Activated CD4-positive, alpha-beta memory T cell treated with anti-CD3 and anti-CD28 coated beads for 36 hours (primary cell): ENCODE results near the gene FTL. TPM values are rescaled to one million over a fixed set of nuclear protein-coding genes. Genes with fewer than 3 reads are reported as not detected.
A peak's percentile ranks its signal among the peaks of the same experiment; 100 is the strongest.

Source experiments
- CTCF ChIA-PET: fragments of 350-600 bp; sonication (Branson Sonifier 250); formaldehyde crosslinking; loops from one replicate; lab custom pipeline; 2021; ENCODE audit warnings: antibody characterized with exemption, inconsistent platforms; lab: Charles Lee
- POLR2A ChIA-PET: fragments of 350-600 bp; sonication (Branson Sonifier 250); formaldehyde crosslinking; loops from one replicate; lab custom pipeline; 2021; ENCODE audit warnings: antibody characterized with exemption; lab: Charles Lee
- DNase-seq: peaks from one replicate; pipeline ENCODE4 v3.0.0-alpha.2; 2020
- H3K27ac Mint-ChIP-seq: one replicate; pipeline ENCODE4 v1.8.0; 2021; ENCODE audit warnings: mixed read lengths
- H3K27me3 Mint-ChIP-seq: one replicate; pipeline ENCODE4 v1.8.0; 2021; ENCODE audit warnings: mixed read lengths
- H3K36me3 Mint-ChIP-seq: one replicate; pipeline ENCODE4 v1.8.0; 2021; ENCODE audit warnings: mixed read lengths
- H3K4me1 Mint-ChIP-seq: one replicate; pipeline ENCODE4 v1.8.0; 2021; ENCODE audit warnings: low read depth, mixed read lengths
- H3K4me3 Mint-ChIP-seq: one replicate; pipeline ENCODE4 v1.8.0; 2021; ENCODE audit warnings: mild to moderate bottlenecking, mixed read lengths
- H3K9me3 Mint-ChIP-seq: one replicate; pipeline ENCODE4 v1.8.0; 2021; ENCODE audit warnings: mixed read lengths
- intact Hi-C: fragments of 100-400 bp; cut with micrococcal nuclease; formaldehyde crosslinking; loops from one replicate; pipeline ENCODE4 v1.15.1; 2023
- total RNA-seq, 2 experiments: library from RNA; stranded (reverse); gene quantifications; one replicate each; pipeline ENCODE4 v1.2.3, GENCODE V29; 2021

The FTL gene
- total RNA-seq, 2 experiments from 2014 or later = 870 to 900 TPM

DNA sequence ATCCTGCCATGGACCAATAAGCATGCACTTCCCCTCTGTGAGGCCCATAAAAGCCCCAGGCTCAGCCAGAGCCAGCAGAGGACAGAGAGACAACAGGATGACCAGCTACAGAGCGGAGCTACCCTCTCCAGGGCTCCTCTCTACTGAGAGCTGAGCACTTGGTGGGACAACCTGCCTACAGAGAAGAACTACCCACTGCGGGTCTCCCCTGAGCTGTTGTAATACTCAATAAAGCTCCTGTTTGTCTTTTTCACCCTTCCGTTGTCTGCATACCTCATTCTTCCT, 17.9 kb upstream of the FTL start:
- DNase-seq = no peak
- intact Hi-C loops = no loop called here
- Mint-ChIP-seq H3K36me3 (peaks cover 1% of the 10 kb centered on the region), H3K4me3 (no peak overlapping the region), H3K4me1 (no peaks in the 10 kb centered on the region), H3K27ac (no peak overlapping the region), H3K27me3 (no peaks in the 10 kb centered on the region), H3K9me3 (peaks cover 5% of the 10 kb centered on the region)
- CTCF ChIA-PET = no interaction called here
- POLR2A ChIA-PET = no interaction called here

DNA sequence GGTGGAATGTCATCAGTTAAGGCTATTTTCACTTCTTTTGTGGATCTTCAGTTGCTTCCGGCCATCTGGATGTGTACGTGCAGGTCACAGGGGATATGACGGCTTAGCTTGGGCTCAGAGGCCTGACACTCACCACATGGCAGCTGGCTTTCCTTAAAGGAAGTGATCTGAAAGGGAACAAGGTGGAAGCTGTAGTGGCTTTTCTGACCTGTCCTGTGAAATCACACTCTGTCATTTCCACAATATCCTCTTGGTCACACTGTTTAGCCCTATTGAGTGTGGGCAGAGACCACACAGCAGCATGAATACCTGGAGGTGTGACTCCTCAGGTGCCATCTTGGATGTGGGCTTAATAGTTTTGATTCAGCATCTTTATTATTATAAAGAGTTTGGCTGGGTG, 14.9 kb upstream of the FTL start:
- Mint-ChIP-seq H3K36me3 (peaks cover 4% of the 10 kb centered on the region), H3K4me1 (peaks cover 3% of the 10 kb centered on the region), H3K27me3 (no peaks in the 10 kb centered on the region), H3K9me3 (peaks cover 5% of the 10 kb centered on the region), H3K4me3 (no peak overlapping the region), H3K27ac (no peak overlapping the region)
- intact Hi-C loops = no loop called here
- ChIA-PET CTCF (interaction anchor here (1.8 kb wide), 1 partner anchor 20 kb away, joined by 5 read pairs; no protein-coding TSS in a partner anchor), POLR2A (no interaction called here)
- DNase-seq = no peak

DNA sequence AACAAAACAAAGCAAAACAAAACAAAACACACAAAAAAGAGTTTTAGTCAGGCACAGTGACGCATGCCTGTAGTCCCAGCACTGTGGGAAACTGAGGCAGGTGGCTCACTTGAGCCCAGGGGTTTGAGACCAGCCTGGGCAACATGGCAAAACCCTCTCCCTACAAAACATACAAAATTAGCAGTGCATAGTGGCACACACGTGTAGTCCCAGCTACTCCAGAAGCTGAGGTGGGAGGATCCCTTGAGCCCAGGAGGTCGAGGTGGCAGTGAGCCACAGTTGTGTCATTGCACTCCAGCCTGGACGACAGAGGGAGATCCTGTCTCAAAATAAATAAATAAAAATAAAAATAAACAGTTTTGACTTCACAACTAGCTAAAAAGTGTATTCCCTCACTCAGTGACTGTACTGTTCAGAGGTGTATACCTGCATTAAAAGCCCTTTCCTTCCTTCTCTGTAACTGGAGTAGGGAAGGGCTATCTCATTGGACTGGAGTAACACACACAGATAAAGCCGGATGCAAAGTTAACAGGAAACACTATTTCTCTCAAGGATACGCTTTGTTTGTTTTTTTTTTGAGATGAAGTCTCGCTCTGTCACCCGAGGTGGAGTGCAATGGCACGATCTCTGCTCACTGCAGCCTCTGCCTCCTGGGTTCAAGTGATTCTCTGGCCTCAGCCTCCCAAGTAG, 14.1 kb upstream of the FTL start:
- intact Hi-C loops = no loop called here
- H3K27me3 Mint-ChIP-seq = no peaks in the 10 kb centered on the region
- H3K4me1 Mint-ChIP-seq = peaks cover 11% of the 10 kb centered on the region
- peaks cover 5% of the 10 kb centered on the region for H3K9me3 Mint-ChIP-seq
- CTCF ChIA-PET = interaction anchor here (1.1 kb wide), 1 partner anchor 109 kb away, joined by 6 read pairs; no protein-coding TSS in a partner anchor
- H3K36me3 Mint-ChIP-seq = peaks cover 12% of the 10 kb centered on the region
- no peak overlapping the region for H3K4me3 Mint-ChIP-seq
- POLR2A ChIA-PET = no interaction called here
- no peak for DNase-seq
- H3K27ac Mint-ChIP-seq = no peak overlapping the region

DNA sequence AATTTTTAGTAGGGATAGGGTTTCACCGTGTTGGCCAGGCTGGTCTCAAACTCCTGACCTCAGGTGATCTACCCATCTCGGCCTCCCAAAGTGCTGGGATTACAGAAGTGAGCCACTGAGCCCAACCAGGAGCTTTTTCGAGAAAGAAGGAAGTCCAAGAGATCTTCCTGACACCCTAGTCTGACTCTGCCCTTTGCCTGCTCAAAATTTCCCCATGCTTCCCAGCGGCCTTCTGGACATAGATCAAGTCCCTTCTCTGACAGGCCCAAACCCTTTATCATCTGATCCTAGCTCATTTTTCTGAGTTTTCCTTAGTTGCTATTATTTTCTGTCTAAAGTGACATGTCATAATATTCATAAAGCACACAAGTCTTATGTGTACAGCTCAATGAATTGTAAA, 12.0 kb upstream of the FTL start:
- ChIA-PET CTCF (interaction anchor here (0.6 to 3.1 kb wide), 2 partner anchors 19 to 144 kb away, joined by 3 to 25 read pairs; no protein-coding TSS in a partner anchor), POLR2A (no interaction called here)
- Mint-ChIP-seq H3K36me3 (peaks cover 26% of the 10 kb centered on the region), H3K4me1 (peaks cover 25% of the 10 kb centered on the region), H3K9me3 (peaks cover 1% of the 10 kb centered on the region), H3K4me3 (no peak overlapping the region), H3K27ac (no peak overlapping the region), H3K27me3 (no peaks in the 10 kb centered on the region)
- DNase-seq = no peak
- intact Hi-C loops = no loop called here

DNA sequence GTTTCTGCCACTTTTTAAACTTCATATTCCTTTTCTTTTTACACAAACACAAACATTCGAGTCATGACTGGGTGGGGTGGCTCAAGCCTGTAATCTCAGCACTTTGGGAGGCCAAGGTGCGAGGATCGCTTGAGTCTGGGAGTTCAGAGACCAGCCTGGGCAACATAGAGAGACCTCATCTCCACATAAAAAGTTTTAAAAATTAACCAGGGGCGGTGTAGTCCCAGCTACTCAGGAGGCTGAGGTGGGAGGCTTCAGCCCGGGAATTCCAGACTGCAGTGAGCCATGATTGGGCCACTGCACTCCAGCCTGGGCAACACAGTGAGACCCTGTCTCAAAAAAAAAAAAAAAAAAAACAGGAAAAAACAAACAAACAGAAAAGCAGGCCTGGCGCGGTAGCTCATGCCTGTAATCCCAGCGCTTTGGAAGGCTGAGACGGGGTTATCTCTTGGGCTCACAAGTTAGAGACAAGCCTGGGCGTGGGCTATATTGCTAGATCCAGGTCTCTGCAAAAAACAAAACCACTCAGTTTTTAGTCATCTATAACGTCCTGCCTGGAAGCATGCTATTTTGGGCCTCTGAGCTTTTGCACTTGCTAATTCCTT, 11.0 kb upstream of the FTL start:
- no peaks in the 10 kb centered on the region for H3K9me3 Mint-ChIP-seq
- CTCF ChIA-PET = interaction anchor here (0.6 to 3.1 kb wide), 8 partner anchors 12 to 308 kb away, joined by 3 to 25 read pairs (median 5); partner anchors contain the start of genes CA11, FTL, GYS1 and NUCB1
- intact Hi-C loops = no loop called here
- H3K27me3 Mint-ChIP-seq = no peaks in the 10 kb centered on the region
- H3K4me1 Mint-ChIP-seq = peaks cover 27% of the 10 kb centered on the region
- H3K36me3 Mint-ChIP-seq = peaks cover 28% of the 10 kb centered on the region
- H3K4me3 Mint-ChIP-seq = peak overlapping the region; percentile 82
- H3K27ac Mint-ChIP-seq = peak overlapping the region; percentile 89
- DNase-seq = no peak
- POLR2A ChIA-PET = interaction anchor here (0.6 to 1.6 kb wide), 6 partner anchors 10 to 1742 kb away, joined by 3 to 6 read pairs (median 3); partner anchors contain the start of genes FTL and RUVBL2

DNA sequence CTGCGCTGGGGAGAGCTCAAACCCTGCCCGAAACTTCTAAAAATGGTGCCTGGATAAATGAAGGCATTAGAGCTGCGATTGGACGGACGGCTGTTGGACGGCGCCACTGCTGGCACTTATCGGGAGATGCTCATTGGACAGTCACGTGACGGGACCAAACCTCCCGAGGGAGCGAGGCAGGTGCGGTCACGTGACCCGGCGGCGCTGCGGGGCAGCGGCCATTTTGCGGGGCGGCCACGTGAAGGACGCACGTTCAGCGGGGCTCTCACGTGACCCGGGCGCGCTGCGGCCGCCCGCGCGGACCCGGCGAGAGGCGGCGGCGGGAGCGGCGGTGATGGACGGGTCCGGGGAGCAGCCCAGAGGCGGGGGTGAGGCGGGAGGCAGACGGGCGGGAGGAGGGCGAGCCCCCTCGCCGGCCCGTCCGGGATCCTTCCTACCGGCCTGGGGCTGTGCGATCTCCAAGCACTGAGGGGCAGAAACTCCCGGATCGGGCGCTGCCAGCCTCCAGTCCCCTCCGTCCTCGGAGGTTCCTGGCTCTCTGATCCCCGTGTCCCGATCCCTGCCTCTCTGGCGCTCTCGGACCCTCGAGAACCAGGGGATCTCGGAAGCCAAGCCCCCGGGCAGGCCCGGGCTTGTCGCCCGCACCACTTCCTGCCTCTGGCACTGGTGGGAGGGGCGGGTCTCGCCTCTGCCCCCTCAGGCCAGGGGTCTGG, 10.4 kb upstream of the FTL start, which contains the start of gene BAX:
Gene BAX, plus strand, starts transcription at position 281 of the 713 bp plus-strand sequence. Its CDS starts 54 bp downstream, at position 335.
- Mint-ChIP-seq H3K27me3 (no peaks in the 10 kb centered on the region), H3K4me1 (peaks cover 27% of the 10 kb centered on the region), H3K9me3 (no peaks in the 10 kb centered on the region), H3K27ac (peak within 1 kb of the TSS; percentile 89), H3K36me3 (peaks cover 28% of the 10 kb centered on the region), H3K4me3 (peak within 1 kb of the TSS; percentile 82)
- intact Hi-C loops = no loop called here
- DNase-seq = peak; percentile 98
- POLR2A ChIA-PET = interaction anchor here (0.6 to 1.6 kb wide), 8 partner anchors 9 to 1743 kb away, joined by 3 to 6 read pairs (median 3); partner anchors contain the start of genes FTL, PPP1R15A and RUVBL2
- CTCF ChIA-PET = interaction anchor here (0.6 to 3.1 kb wide), 8 partner anchors 11 to 309 kb away, joined by 3 to 25 read pairs (median 5); partner anchors contain the start of genes CA11, FTL, GYS1 and NUCB1

DNA sequence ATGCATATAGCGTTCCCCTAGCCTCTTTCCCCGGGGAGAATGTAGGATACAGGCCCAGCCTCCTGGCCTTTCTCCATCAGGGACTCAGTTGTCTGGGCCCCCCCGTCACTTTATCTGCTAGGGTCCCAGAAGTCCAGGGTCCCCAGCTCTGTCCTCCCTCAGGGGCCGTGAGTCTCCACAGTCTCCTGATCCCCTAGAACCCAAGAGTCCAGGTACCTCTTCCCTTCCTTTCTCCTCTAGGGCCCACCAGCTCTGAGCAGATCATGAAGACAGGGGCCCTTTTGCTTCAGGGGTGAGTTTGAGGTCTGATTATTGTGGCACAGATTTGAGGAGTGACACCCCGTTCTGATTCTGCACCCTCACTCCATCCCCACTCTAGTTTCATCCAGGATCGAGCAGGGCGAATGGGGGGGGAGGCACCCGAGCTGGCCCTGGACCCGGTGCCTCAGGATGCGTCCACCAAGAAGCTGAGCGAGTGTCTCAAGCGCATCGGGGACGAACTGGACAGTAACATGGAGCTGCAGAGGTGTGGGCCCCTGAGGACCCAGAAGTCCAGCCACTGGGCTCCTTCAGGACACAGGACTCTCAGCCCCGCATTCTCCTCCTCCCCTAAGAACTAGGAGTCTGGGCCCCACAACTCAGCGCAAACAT, 9.7 kb upstream of the FTL start:
- peaks cover 27% of the 10 kb centered on the region for H3K4me1 Mint-ChIP-seq
- DNase-seq = no peak
- H3K4me3 Mint-ChIP-seq = peak overlapping the region; percentile 82
- H3K27me3 Mint-ChIP-seq = no peaks in the 10 kb centered on the region
- CTCF ChIA-PET = interaction anchor here (1.4 to 3.1 kb wide), 3 partner anchors 16 to 310 kb away, joined by 3 to 25 read pairs (median 6); partner anchors contain the start of genes CA11 and NUCB1
- POLR2A ChIA-PET = interaction anchor here (0.7 to 1.6 kb wide), 4 partner anchors 10 to 83 kb away, joined by 3 to 6 read pairs (median 4); partner anchors contain the start of genes FTL and PPP1R15A
- peak overlapping the region; percentile 89 for H3K27ac Mint-ChIP-seq
- intact Hi-C loops = no loop called here
- H3K9me3 Mint-ChIP-seq = no peaks in the 10 kb centered on the region
- H3K36me3 Mint-ChIP-seq = peaks cover 28% of the 10 kb centered on the region

DNA sequence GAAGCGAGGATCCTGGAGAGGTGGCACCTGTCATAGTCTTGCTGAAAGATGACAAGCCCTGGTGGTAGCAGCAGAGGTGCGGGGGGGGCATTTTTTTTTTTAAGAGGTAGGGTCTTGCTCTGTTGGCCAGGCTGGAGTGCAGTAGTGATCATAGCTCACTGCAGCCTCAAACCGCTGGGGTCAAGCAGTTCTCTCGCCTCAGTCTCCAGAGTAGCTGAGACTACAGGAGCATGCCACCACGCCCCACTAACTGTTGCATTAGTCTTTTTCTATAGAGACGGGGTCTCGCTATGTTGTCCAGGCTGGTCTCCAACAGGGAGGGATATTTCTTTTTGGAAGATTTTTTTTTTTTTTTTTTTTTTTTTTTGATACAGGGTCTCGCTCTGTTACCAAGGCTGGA, 7.1 kb upstream of the FTL start:
- no peak for DNase-seq
- Mint-ChIP-seq H3K27ac (no peak overlapping the region), H3K36me3 (peaks cover 34% of the 10 kb centered on the region), H3K27me3 (no peaks in the 10 kb centered on the region), H3K9me3 (no peaks in the 10 kb centered on the region), H3K4me3 (no peak overlapping the region), H3K4me1 (peaks cover 44% of the 10 kb centered on the region)
- CTCF ChIA-PET = interaction anchor here (1.2 kb wide), 1 partner anchor 13 kb away, joined by 4 read pairs; no protein-coding TSS in a partner anchor
- intact Hi-C loops = no loop called here
- POLR2A ChIA-PET = no interaction called here

DNA sequence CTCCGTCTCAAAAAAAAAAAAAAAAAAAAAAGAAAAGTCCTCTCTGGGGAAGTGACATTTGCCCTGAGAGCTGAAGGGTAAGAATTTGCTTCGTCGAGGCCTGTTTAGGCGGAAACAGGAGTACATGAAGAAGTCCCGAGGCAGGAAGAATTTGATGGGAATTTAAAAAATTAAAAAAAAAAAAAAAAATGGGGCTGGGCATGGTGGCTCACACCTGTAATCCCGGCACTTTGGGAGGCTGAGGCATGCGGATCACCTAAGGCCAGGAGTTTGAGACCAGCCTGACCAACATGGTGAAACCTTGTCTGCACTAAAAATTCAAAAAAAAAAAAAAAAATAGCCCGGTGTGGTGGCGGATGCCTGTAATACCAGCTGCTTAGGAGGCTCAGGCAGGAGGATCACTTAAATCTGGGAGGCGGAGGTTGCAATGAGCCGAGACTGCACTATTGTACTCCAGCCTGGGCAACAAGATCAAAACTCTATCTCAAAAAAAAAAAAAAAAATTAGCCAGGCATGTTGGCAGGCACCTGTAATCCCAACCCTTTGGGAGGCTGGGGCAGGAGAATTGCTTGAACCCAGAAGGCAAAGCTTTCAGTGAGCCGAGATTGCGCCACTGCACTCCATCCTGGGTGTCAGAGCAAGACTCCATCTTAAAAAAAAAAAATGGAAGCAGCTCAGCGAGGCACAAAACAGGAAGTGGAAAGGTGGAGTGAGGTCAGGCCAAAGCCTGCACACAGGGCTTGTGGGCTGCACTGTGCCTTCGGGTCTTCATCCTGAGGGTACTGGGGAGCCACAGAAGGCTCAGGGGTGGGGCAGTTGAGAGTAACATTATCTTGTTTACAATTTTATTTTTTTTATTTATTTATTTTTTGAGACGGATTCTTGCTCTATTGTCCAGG, 5.5 kb upstream of the FTL start:
- H3K36me3 Mint-ChIP-seq = peaks cover 32% of the 10 kb centered on the region
- no peak overlapping the region for H3K4me3 Mint-ChIP-seq
- ChIA-PET CTCF (interaction anchor here (1.3 kb wide), 1 partner anchor 11 kb away, joined by 3 read pairs; no protein-coding TSS in a partner anchor), POLR2A (interaction anchor here (0.6 to 1.2 kb wide), 3 partner anchors 27 to 171 kb away, joined by 3 read pairs; no protein-coding TSS in a partner anchor)
- H3K27me3 Mint-ChIP-seq = no peaks in the 10 kb centered on the region
- H3K9me3 Mint-ChIP-seq = no peaks in the 10 kb centered on the region
- H3K4me1 Mint-ChIP-seq = peaks cover 56% of the 10 kb centered on the region
- H3K27ac Mint-ChIP-seq = no peak overlapping the region
- no peak for DNase-seq
- intact Hi-C loops = no loop called here

DNA sequence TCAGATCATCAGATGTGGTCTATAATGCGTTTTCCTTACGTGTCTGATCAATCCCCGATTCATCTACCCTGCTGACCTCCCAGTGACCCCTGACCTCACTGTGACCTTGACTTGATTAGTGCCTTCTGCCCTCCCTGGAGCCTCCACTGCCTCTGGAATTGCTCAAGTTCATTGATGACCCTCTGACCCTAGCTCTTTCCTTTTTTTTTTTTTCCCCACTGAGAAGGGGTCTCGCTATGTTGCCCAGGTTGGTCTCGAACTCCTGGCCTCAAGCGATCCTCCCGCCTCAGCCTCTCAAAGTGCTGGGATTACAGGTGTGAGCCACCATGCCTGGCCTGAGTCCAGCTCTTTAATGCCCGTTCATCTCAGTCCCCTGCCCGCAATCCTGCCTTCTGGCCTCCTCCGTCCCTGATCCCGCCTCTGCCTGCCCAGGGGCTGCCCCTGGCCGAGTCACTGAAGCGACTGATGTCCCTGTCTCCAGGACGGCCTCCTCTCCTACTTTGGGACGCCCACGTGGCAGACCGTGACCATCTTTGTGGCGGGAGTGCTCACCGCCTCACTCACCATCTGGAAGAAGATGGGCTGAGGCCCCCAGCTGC, 4.0 kb upstream of the FTL start:
- intact Hi-C loops = no loop called here
- peak overlapping the region; percentile 26 for H3K4me3 Mint-ChIP-seq
- H3K27ac Mint-ChIP-seq = peak overlapping the region; percentile 54
- no peaks in the 10 kb centered on the region for H3K27me3 Mint-ChIP-seq
- CTCF ChIA-PET = interaction anchor here (1.3 to 1.4 kb wide), 3 partner anchors 9 to 32 kb away, joined by 3 to 7 read pairs (median 4); partner anchors contain the start of genes GYS1 and RUVBL2
- H3K36me3 Mint-ChIP-seq = peaks cover 31% of the 10 kb centered on the region
- no peaks in the 10 kb centered on the region for H3K9me3 Mint-ChIP-seq
- peaks cover 52% of the 10 kb centered on the region for H3K4me1 Mint-ChIP-seq
- no peak for DNase-seq
- POLR2A ChIA-PET = no interaction called here
